ENCODE measurements around the gene C11orf42. TPM values are rescaled to one million over a fixed set of nuclear protein-coding genes. Genes with fewer than 3 reads are reported as not detected.

Gene C11orf42
- polyA plus RNA-seq, 2 of the 4 experiments (the other 2 are of a cell fraction) = not detected

GRCh38 chr11:6258141-6258540 lies 52.8 kb downstream of the C11orf42 start (continued):
- TF ChIP-seq POLR2A (IDR thresholded peaks at IDR 0.05; ENCODE audit: low read length) = no peak

DNA sequence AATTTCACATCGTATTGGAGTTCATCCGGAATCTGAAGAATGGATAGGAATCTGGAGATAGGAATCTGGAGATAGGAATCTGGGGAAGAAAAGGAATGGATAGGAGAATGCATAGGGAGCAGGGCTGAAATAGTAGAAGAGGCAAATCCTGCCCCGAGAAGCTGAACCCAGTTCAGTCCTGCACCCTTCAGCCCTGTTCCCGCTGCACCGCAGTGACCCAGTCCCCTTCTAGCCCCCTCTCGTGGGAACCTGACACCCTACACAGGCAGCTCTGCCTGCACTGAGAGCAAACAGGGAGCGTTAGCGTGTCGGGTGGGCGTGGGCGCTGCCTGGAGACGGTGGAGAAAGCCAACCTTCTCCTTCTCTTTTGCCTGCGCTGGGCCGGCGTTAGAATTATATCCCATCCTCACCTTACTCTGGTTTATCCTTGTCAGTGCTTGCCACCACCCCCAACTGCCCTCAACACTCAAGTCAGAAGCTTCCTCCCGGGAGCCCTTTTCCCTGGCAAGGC lies 53.3 kb downstream of the C11orf42 start:
- ATAC-seq (peak in 1 of 2 experiments; percentile 39; a peak in 3 of 6 replicates), FAIRE-seq (no peak), DNase-seq (ENCODE audit: low read depth in 1 of 2, low spot score in 1 of 2) (no peak)
- no peaks in the 10 kb centered on the region; the same call in 2 of the 3 replicates for H3K4me1 ChIP-seq
- H3K9me3 ChIP-seq = no peaks in the 10 kb centered on the region; the same call in 2 of the 3 replicates
- TF ChIP-seq JUN (IDR thresholded peaks at IDR 0.05) (no peak), HOXB5 (CRISPR knock-in tag; IDR thresholded peaks at IDR 0.05) (no peak), NFE2L2 (conservative IDR thresholded peaks at IDR 0.05; ENCODE audit: low read length) (no peak), EHMT2 (IDR thresholded peaks at IDR 0.05; ENCODE audit: low read depth) (no peak)
- TF ChIP-seq, protein P1, sequence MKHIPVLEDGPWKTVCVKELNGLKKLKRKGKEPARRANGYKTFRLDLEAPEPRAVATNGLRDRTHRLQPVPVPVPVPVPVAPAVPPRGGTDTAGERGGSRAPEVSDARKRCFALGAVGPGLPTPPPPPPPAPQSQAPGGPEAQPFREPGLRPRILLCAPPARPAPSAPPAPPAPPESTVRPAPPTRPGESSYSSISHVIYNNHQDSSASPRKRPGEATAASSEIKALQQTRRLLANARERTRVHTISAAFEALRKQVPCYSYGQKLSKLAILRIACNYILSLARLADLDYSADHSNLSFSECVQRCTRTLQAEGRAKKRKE (CRISPR knock-in tag; IDR thresholded peaks at IDR 0.05; ENCODE audit: low read depth) = no peak
- TF ChIP-seq, protein P2, sequence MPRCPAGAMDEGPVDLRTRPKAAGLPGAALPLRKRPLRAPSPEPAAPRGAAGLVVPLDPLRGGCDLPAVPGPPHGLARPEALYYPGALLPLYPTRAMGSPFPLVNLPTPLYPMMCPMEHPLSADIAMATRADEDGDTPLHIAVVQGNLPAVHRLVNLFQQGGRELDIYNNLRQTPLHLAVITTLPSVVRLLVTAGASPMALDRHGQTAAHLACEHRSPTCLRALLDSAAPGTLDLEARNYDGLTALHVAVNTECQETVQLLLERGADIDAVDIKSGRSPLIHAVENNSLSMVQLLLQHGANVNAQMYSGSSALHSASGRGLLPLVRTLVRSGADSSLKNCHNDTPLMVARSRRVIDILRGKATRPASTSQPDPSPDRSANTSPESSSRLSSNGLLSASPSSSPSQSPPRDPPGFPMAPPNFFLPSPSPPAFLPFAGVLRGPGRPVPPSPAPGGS (IDR thresholded peaks at IDR 0.05) = no peak
- POLR2A ChIA-PET = no interaction called here
- H3K27ac ChIP-seq = no peak overlapping the region
- peak overlapping the region; percentile 97 for H3K4me2 ChIP-seq
- CTCF ChIA-PET = interaction anchor here (0.9 to 3.1 kb wide), 3 partner anchors 7 to 104 kb away, joined by 3 to 18 read pairs (median 6); no protein-coding TSS in a partner anchor
- H3K4me3 ChIP-seq = peak overlapping the region; percentile 47
- WGBS (ENCODE audit: missing lambda C conversion rate) = 30% methylated on average over 16 of the region's 16 CpGs

- ATAC-seq (no peak), FAIRE-seq (no peak), DNase-seq (ENCODE audit: low read depth in 1 of 2, low spot score in 1 of 2) (no peak)
- TF ChIP-seq CTCF (IDR thresholded peaks at IDR 0.05) (no peak), NPAS2 (CRISPR knock-in tag; IDR thresholded peaks at IDR 0.05; ENCODE audit: borderline replicate concordance) (no peak), HOXB5 (CRISPR knock-in tag; IDR thresholded peaks at IDR 0.05) (no peak)
- ChIA-PET POLR2A (no interaction called here), CTCF (interaction anchor here (1.0 to 3.1 kb wide), 9 partner anchors 8 to 119 kb away, joined by 3 to 18 read pairs (median 4); no protein-coding TSS in a partner anchor)
- no peak overlapping the region; the same call in 1 of the 3 replicates for H3K4me3 ChIP-seq
- H3K9me3 ChIP-seq = no peaks in the 10 kb centered on the region; the same call in 2 of the 3 replicates
- WGBS (ENCODE audit: missing lambda C conversion rate) = 57% methylated on average over 5 of the region's 5 CpGs
- H3K27ac ChIP-seq = no peak overlapping the region
- H3K4me1 ChIP-seq = no peaks in the 10 kb centered on the region; the same call in 2 of the 3 replicates
- H3K4me2 ChIP-seq = peak overlapping the region; percentile 97; the same call in 1 of the 3 replicates
Measured at GRCh38 chr11:6260207-6260726, 54.9 kb downstream of the C11orf42 start.

Other genes with a start within 250 kb of the C11orf42 start
- not detected in 2 replicates for gene OR56A5, start 237.1 kb upstream of the C11orf42 start, polyA plus RNA-seq (2011; rRNA removed)
- gene OR56A5, start 237.1 kb upstream of the C11orf42 start, polyA plus RNA-seq (2017; fragmentation: RNase III; extraction: RNeasy Plus Mini Kit Qiagen cat#74134 plus additional on column Dnase treatment) = not detected in 3 replicates
- not detected in 2 replicates for gene OR52L1, start 218.6 kb upstream of the C11orf42 start, polyA plus RNA-seq (2011; rRNA removed)
- gene OR52L1, start 218.6 kb upstream of the C11orf42 start, polyA plus RNA-seq (2017; fragmentation: RNase III; extraction: RNeasy Plus Mini Kit Qiagen cat#74134 plus additional on column Dnase treatment) = not detected in 3 replicates
- not detected in 2 replicates for gene OR56A4, start 198.6 kb upstream of the C11orf42 start, polyA plus RNA-seq (2011; rRNA removed)
- not detected in 3 replicates for gene OR56A4, start 198.6 kb upstream of the C11orf42 start, polyA plus RNA-seq (2017; fragmentation: RNase III; extraction: RNeasy Plus Mini Kit Qiagen cat#74134 plus additional on column Dnase treatment)
- not detected in 2 replicates for gene OR56A1, start 174.8 kb upstream of the C11orf42 start, polyA plus RNA-seq (2011; rRNA removed)
- not detected in 3 replicates for gene OR56A1, start 174.8 kb upstream of the C11orf42 start, polyA plus RNA-seq (2017; fragmentation: RNase III; extraction: RNeasy Plus Mini Kit Qiagen cat#74134 plus additional on column Dnase treatment)
- not detected in 2 replicates for gene OR56B4, start 97.9 kb upstream of the C11orf42 start, polyA plus RNA-seq (2011; rRNA removed)
- gene OR56B4, start 97.9 kb upstream of the C11orf42 start, polyA plus RNA-seq (2017; fragmentation: RNase III; extraction: RNeasy Plus Mini Kit Qiagen cat#74134 plus additional on column Dnase treatment) = not detected in 3 replicates
- not detected in 2 replicates for gene OR52B2, start 35.2 kb upstream of the C11orf42 start, polyA plus RNA-seq (2011; rRNA removed)
- gene OR52B2, start 35.2 kb upstream of the C11orf42 start, polyA plus RNA-seq (2017; fragmentation: RNase III; extraction: RNeasy Plus Mini Kit Qiagen cat#74134 plus additional on column Dnase treatment) = not detected in 3 replicates
- not detected in 2 replicates for gene OR52W1, start 6.3 kb upstream of the C11orf42 start, polyA plus RNA-seq (2011; rRNA removed)
- not detected in 3 replicates for gene OR52W1, start 6.3 kb upstream of the C11orf42 start, polyA plus RNA-seq (2017; fragmentation: RNase III; extraction: RNeasy Plus Mini Kit Qiagen cat#74134 plus additional on column Dnase treatment)
- 19.4 and 23.9 TPM in 2 replicates for gene FHIP1B, start 29.1 kb downstream of the C11orf42 start, polyA plus RNA-seq (2011; rRNA removed)
- 12.6 to 14.3 TPM (median 13.9 TPM) in 3 replicates for gene FHIP1B, start 29.1 kb downstream of the C11orf42 start, polyA plus RNA-seq (2017; fragmentation: RNase III; extraction: RNeasy Plus Mini Kit Qiagen cat#74134 plus additional on column Dnase treatment)
- 0.12 and 0.19 TPM in 2 replicates for gene CNGA4, start 33.5 kb downstream of the C11orf42 start, polyA plus RNA-seq (2011; rRNA removed)
- 0.10 to 0.12 TPM (median 0.11 TPM) in 3 replicates for gene CNGA4, start 33.5 kb downstream of the C11orf42 start, polyA plus RNA-seq (2017; fragmentation: RNase III; extraction: RNeasy Plus Mini Kit Qiagen cat#74134 plus additional on column Dnase treatment)
- gene CCKBR, start 54.3 kb downstream of the C11orf42 start, polyA plus RNA-seq (2011; rRNA removed) = not detected in 2 replicates
- gene CCKBR, start 54.3 kb downstream of the C11orf42 start, polyA plus RNA-seq (2017; fragmentation: RNase III; extraction: RNeasy Plus Mini Kit Qiagen cat#74134 plus additional on column Dnase treatment) = not detected in 3 replicates
- 5.2 and 6.0 TPM in 2 replicates for gene CAVIN3, start 114.9 kb downstream of the C11orf42 start, polyA plus RNA-seq (2011; rRNA removed)
- gene CAVIN3, start 114.9 kb downstream of the C11orf42 start, polyA plus RNA-seq (2017; fragmentation: RNase III; extraction: RNeasy Plus Mini Kit Qiagen cat#74134 plus additional on column Dnase treatment) = 15.9 to 26.7 TPM (median 22.9 TPM) in 3 replicates
- gene SMPD1, start 184.9 kb downstream of the C11orf42 start, polyA plus RNA-seq (2011; rRNA removed) = 5.1 and 5.5 TPM in 2 replicates
- 5.7 to 6.8 TPM (median 6.5 TPM) in 3 replicates for gene SMPD1, start 184.9 kb downstream of the C11orf42 start, polyA plus RNA-seq (2017; fragmentation: RNase III; extraction: RNeasy Plus Mini Kit Qiagen cat#74134 plus additional on column Dnase treatment)
- 13.6 and 17.2 TPM in 2 replicates for gene APBB1, start 213.5 kb downstream of the C11orf42 start, polyA plus RNA-seq (2011; rRNA removed)
- gene APBB1, start 213.5 kb downstream of the C11orf42 start, polyA plus RNA-seq (2017; fragmentation: RNase III; extraction: RNeasy Plus Mini Kit Qiagen cat#74134 plus additional on column Dnase treatment) = 14.4 to 18.5 TPM (median 16.4 TPM) in 3 replicates
- gene HPX, start 235.4 kb downstream of the C11orf42 start, polyA plus RNA-seq (2011; rRNA removed) = 0.66 and 1.5 TPM in 2 replicates
- 0.35 to 0.70 TPM (median 0.57 TPM) in 3 replicates for gene HPX, start 235.4 kb downstream of the C11orf42 start, polyA plus RNA-seq (2017; fragmentation: RNase III; extraction: RNeasy Plus Mini Kit Qiagen cat#74134 plus additional on column Dnase treatment)